ENCODE measurements around the gene SYNCRIP. TPM values are rescaled to one million over a fixed set of nuclear protein-coding genes. Genes with fewer than 3 reads are reported as not detected.

Gene SYNCRIP
- total and polyA plus RNA-seq, 2 donors from 2014 or later: 26.5 to 109 TPM

DNA sequence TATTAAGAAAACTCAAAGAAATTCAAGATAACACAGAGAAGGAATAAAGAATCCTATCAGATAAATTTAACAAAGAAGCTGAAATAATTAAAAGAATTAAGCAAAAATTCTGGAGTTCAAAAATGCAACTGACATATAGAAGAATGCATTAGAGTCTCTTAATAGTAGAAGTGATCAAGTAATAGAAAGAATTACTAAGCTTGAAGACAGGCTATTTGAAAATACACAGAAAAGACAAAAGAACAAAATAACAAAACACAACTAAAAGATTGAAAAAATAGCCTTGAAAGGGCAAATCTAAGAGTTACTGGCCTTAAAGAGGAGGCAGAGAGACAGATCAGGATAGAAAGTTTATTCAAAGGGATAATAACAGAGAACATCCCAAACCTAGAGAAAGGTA is 61.1 kb downstream of the SYNCRIP start:
- no peak overlapping the region for H3K27ac ChIP-seq (ENCODE audit: low read depth in 2 of 2, low read length in 2 of 2)
- H3K9me3 ChIP-seq (ENCODE audit: control insufficient read depth in 2 of 3, insufficient read depth in 1 of 3, low read length in 3 of 3): peaks cover 0 to 6% (median 0%) of the 10 kb centered on the region in 3 donors
- no peak for FAIRE-seq
- H3K4me3 ChIP-seq (ENCODE audit: low read length in 3 of 3): no peak overlapping the region
- no peaks in the 10 kb centered on the region for H3K27me3 ChIP-seq (ENCODE audit: control insufficient read depth, insufficient read depth, low read length)
- intact Hi-C loops (cut with DNase I): no loop called here
- no peaks in the 10 kb centered on the region for H3K36me3 ChIP-seq (ENCODE audit: control insufficient read depth in 2 of 3, insufficient read depth in 3 of 3, low read length in 3 of 3)
- H3K9ac ChIP-seq (ENCODE audit: low read length in 3 of 3): no peak overlapping the region
- H3K4me1 ChIP-seq (ENCODE audit: control insufficient read depth in 2 of 3, insufficient read depth in 2 of 3, low read depth in 1 of 3, low read length in 3 of 3): peaks cover 0 to 10% (median 9%) of the 10 kb centered on the region in 3 donors
- TF ChIP-seq, protein P1, sequence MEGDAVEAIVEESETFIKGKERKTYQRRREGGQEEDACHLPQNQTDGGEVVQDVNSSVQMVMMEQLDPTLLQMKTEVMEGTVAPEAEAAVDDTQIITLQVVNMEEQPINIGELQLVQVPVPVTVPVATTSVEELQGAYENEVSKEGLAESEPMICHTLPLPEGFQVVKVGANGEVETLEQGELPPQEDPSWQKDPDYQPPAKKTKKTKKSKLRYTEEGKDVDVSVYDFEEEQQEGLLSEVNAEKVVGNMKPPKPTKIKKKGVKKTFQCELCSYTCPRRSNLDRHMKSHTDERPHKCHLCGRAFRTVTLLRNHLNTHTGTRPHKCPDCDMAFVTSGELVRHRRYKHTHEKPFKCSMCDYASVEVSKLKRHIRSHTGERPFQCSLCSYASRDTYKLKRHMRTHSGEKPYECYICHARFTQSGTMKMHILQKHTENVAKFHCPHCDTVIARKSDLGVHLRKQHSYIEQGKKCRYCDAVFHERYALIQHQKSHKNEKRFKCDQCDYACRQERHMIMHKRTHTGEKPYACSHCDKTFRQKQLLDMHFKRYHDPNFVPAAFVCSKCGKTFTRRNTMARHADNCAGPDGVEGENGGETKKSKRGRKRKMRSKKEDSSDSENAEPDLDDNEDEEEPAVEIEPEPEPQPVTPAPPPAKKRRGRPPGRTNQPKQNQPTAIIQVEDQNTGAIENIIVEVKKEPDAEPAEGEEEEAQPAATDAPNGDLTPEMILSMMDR (IDR thresholded peaks at IDR 0.05; ENCODE audit: borderline replicate concordance, extremely low read depth, insufficient read depth): no peak
- DNase-seq: no peak

DNA sequence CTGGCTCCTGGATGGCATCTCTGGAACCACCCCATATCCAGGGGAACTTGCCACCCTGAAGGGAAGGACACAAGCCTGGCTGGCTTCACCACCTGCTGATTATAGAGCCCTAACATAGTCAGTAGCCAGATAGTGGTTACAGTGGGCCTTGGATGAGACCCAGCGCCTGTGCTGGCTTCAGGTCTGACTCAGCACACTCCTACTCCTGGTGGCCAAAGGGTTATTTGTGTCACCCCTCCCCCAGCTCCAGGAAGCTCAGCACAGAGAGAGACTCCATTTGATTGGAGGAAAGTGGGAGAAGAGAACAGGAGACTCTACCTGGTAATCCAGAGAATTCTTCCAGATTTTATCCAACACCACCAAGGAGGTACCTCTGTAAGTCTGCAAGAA is 61.8 kb downstream of the SYNCRIP start:
- no peaks in the 10 kb centered on the region for H3K27me3 ChIP-seq (ENCODE audit: control insufficient read depth, insufficient read depth, low read length)
- TF ChIP-seq, protein P1 (IDR thresholded peaks at IDR 0.05; ENCODE audit: borderline replicate concordance, extremely low read depth, insufficient read depth): no peak
- H3K9me3 ChIP-seq (ENCODE audit: control insufficient read depth in 2 of 3, insufficient read depth in 1 of 3, low read length in 3 of 3): peaks cover 0 to 6% (median 0%) of the 10 kb centered on the region in 3 donors
- FAIRE-seq: no peak
- no peaks in the 10 kb centered on the region for H3K36me3 ChIP-seq (ENCODE audit: control insufficient read depth in 2 of 3, insufficient read depth in 3 of 3, low read length in 3 of 3)
- DNase-seq: no peak
- no peak overlapping the region for H3K27ac ChIP-seq (ENCODE audit: low read depth in 2 of 2, low read length in 2 of 2)
- no peak overlapping the region for H3K9ac ChIP-seq (ENCODE audit: low read length in 3 of 3)
- H3K4me3 ChIP-seq (ENCODE audit: low read length in 3 of 3): no peak overlapping the region
- H3K4me1 ChIP-seq (ENCODE audit: control insufficient read depth in 2 of 3, insufficient read depth in 2 of 3, low read depth in 1 of 3, low read length in 3 of 3): peaks cover 0 to 10% (median 9%) of the 10 kb centered on the region in 3 donors
- intact Hi-C loops (cut with DNase I): no loop called here

DNA sequence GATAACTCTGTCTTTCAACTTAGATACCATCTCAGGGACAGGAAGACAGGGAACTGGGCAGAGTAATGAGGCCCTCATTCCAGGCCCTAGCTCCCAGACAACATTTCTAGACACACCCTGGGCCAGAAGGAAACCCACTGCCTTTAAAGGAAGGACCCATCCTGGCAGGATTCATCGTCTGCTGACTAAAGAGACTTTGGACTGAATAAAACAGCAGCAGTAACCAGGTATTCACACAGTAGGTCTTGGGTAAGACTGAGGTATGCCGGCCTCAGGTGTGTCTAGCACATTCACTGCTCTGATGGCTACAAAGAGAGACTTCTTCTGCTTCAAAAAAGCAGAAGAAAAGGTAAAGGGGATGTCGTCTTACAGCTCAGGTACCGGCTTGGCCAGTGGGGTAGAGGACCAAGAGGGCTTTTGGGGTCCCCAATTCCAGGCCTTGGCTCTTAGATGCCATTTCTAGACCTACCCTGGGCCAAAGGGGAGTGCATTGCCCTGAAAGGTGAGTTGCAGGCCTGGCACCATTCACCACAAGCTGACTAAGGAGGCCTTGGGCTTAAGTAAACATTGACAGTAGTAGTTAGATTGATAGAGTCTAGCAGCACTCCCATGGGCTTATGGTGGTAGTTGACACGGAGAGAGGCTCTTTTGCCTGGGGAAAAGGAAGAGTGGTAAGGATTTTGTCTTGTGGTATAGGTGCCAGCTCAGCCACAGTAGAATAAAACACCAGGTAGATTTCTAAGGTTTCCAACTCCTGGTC is 62.4 kb downstream of the SYNCRIP start:
- H3K27ac ChIP-seq (ENCODE audit: low read depth in 2 of 2, low read length in 2 of 2): no peak overlapping the region
- intact Hi-C loops (cut with DNase I): no loop called here
- FAIRE-seq: no peak

More for the DNA sequence above, 62.4 kb downstream of the SYNCRIP start:
- H3K4me3 ChIP-seq (ENCODE audit: low read length in 3 of 3): no peak overlapping the region
- H3K27me3 ChIP-seq (ENCODE audit: control insufficient read depth, insufficient read depth, low read length): no peaks in the 10 kb centered on the region
- H3K9ac ChIP-seq (ENCODE audit: low read length in 3 of 3): no peak overlapping the region
- H3K36me3 ChIP-seq (ENCODE audit: control insufficient read depth in 2 of 3, insufficient read depth in 3 of 3, low read length in 3 of 3): no peaks in the 10 kb centered on the region
- no peak for DNase-seq
- peaks cover 0 to 10% (median 9%) of the 10 kb centered on the region in 3 donors for H3K4me1 ChIP-seq (ENCODE audit: control insufficient read depth in 2 of 3, insufficient read depth in 2 of 3, low read depth in 1 of 3, low read length in 3 of 3)
- H3K9me3 ChIP-seq (ENCODE audit: control insufficient read depth in 2 of 3, insufficient read depth in 1 of 3, low read length in 3 of 3): peaks cover 0 to 6% (median 0%) of the 10 kb centered on the region in 3 donors
- TF ChIP-seq, protein P1 (IDR thresholded peaks at IDR 0.05; ENCODE audit: borderline replicate concordance, extremely low read depth, insufficient read depth): no peak
